HepG2 (cell line): ENCODE results near the gene HPCAL1. TPM values are rescaled to one million over a fixed set of nuclear protein-coding genes. Genes with fewer than 3 reads are reported as not detected.

ENCODE experiments used
- ATAC-seq: fragments of 200-7000 bp; cut with Tn5 transposase; 3 replicates; pipeline ENCODE4 v1.9.1; 2020; ENCODE audit warnings: mild to moderate bottlenecking, moderate library complexity
- BruUV-seq: library from RNA; stranded (reverse); fragments of 400-500 nt; replicated peaks from 2 replicates; lab custom pipeline; 2021; lab: Mats Ljungman, UMichigan
- CTCF ChIA-PET: fragments of 300-600 bp; formaldehyde crosslinking; extraction: SDS; loops from one replicate; lab custom pipeline; 2021; ENCODE audit warnings: low total read pairs, inconsistent platforms, low intra/inter-chr PET ratio; lab: Yijun Ruan, JAX
- POLR2A ChIA-PET: fragments of 350-600 bp; sonication (Branson Sonifier 250); formaldehyde crosslinking; loops from one replicate; lab custom pipeline; 2020; ENCODE audit warnings: antibody characterized with exemption, inconsistent platforms; lab: Yijun Ruan, JAX
- DNase-seq: peaks from one replicate; pipeline ENCODE4 v3.0.0-alpha.2; 2015; ENCODE audit warnings: low spot score
- FAIRE-seq: peaks from 3 replicates; lab custom pipeline; 2011; peaks lifted over from hg19 to GRCh38; lab: Jason Lieb, UNC
- H2AFZ ChIP-seq: one replicate; pipeline ENCODE4 v1.6.1; 2011; ENCODE audit warnings: low read length, inconsistent platforms
- H3K27ac ChIP-seq: fragments of 300-600 bp; 3 replicates; pipeline ENCODE4 v1.8.0; 2011; ENCODE audit warnings: mixed run types, mild to moderate bottlenecking, mixed read lengths, low read length, inconsistent platforms; ENCODE audit not compliant: insufficient read depth; ENCODE audit errors: extremely low read length
- H3K27me3 ChIP-seq, 2 experiments: fragments of 200-600 bp in 1 of 2; 2 replicates in 1 of 2; 3 replicates in 1 of 2; pipeline versions ENCODE4 v1.6.0 to v1.8.0; 2011; ENCODE audit warnings: low read length in 2 of 2, mild to moderate bottlenecking in 2 of 2, moderate library complexity in 2 of 2, inconsistent platforms in 1 of 2; ENCODE audit not compliant: insufficient read depth in 2 of 2, control insufficient read depth in 1 of 2
- H3K36me3 ChIP-seq, 2 experiments: fragments of 200-600 bp in 1 of 2; replicated peaks in 1 of 2; 2 replicates in 1 of 2; 3 replicates in 1 of 2; pipeline versions ENCODE4 v1.5.1 to v1.8.0; 2011; ENCODE audit warnings: low read length in 2 of 2, inconsistent platforms in 1 of 2; ENCODE audit not compliant: insufficient read depth in 2 of 2, control insufficient read depth in 1 of 2
- H3K4me1 ChIP-seq: 2 replicates; pipeline ENCODE4 v1.5.1; 2012; ENCODE audit warnings: low read length, inconsistent platforms; ENCODE audit not compliant: insufficient read depth
- H3K4me2 ChIP-seq: 2 replicates; pipeline ENCODE4 v1.6.0; 2011; ENCODE audit warnings: low read depth, low read length, inconsistent platforms
- H3K4me3 ChIP-seq, 3 experiments: fragments of 200-600 bp in 1 of 3; sonication (generic), shearing (Covaris generic) in 1 of 3; replicated peaks in 1 of 3; 2 replicates each; pipeline ENCODE4 v1.5.1; 2011 to 2016; ENCODE audit warnings: low read length in 3 of 3, inconsistent platforms in 2 of 3, low read depth in 2 of 3, mild to moderate bottlenecking in 2 of 3, control low read depth in 1 of 3, mixed read lengths in 1 of 3; ENCODE audit not compliant: insufficient read depth in 1 of 3
- H3K79me2 ChIP-seq: one replicate; pipeline ENCODE4 v1.6.1; 2011; ENCODE audit warnings: low read length, inconsistent platforms; ENCODE audit not compliant: insufficient read depth
- H3K9ac ChIP-seq: 2 replicates; pipeline ENCODE4 v1.6.0; 2011; ENCODE audit warnings: mild to moderate bottlenecking, low read depth, low read length, inconsistent platforms; ENCODE audit not compliant: insufficient read depth
- H3K9me3 ChIP-seq: 2 replicates; pipeline ENCODE4 v1.5.1; 2012; ENCODE audit warnings: mild to moderate bottlenecking, low read length
- H4K20me1 ChIP-seq: 2 replicates; pipeline ENCODE4 v1.6.0; 2011; ENCODE audit warnings: inconsistent platforms, mild to moderate bottlenecking, low read length, moderate library complexity; ENCODE audit not compliant: insufficient read depth
- JDP2 ChIP-seq: sonication (generic); formaldehyde crosslinking; IDR thresholded peaks from 2 replicates; pipeline ENCODE4 v1.8.1; 2022; ENCODE audit warnings: missing genetic modification reagents, borderline replicate concordance
- KMT2A ChIP-seq: sonication (generic); formaldehyde crosslinking; IDR thresholded peaks from 2 replicates; pipeline ENCODE4 v1.4.0; 2020; ENCODE audit warnings: missing genetic modification reagents
- NFKB2 ChIP-seq: sonication (generic); formaldehyde crosslinking; IDR thresholded peaks from 2 replicates; pipeline ENCODE4 v1.4.0; 2020; ENCODE audit warnings: missing genetic modification reagents, borderline replicate concordance
- NFKBIZ ChIP-seq: IDR thresholded peaks from 2 replicates; pipeline ENCODE4 v1.6.1; 2018; ENCODE audit warnings: missing genetic modification reagents, missing compliant biosample characterization
- PHF8 ChIP-seq: sonication (generic); formaldehyde crosslinking; IDR thresholded peaks from 2 replicates; pipeline ENCODE4 v1.5.0; 2020; ENCODE audit warnings: missing genetic modification reagents
- RELA ChIP-seq: sonication (generic); formaldehyde crosslinking; IDR thresholded peaks from 2 replicates; pipeline ENCODE4 v1.4.0; 2020; ENCODE audit warnings: missing genetic modification reagents
- SMARCE1 ChIP-seq: fragments of 450-650 bp; IDR thresholded peaks from 2 replicates; pipeline ENCODE4 v1.6.1; 2017; ENCODE audit warnings: borderline replicate concordance
- SYNCRIP ChIP-seq: fragments of 200-400 bp; formaldehyde crosslinking; IDR thresholded peaks from 2 replicates; pipeline ENCODE4 v1.6.1; 2018; ENCODE audit warnings: mild to moderate bottlenecking, low read depth, low read length; ENCODE audit not compliant: insufficient read depth
- ZIK1 ChIP-seq: sonication (generic); formaldehyde crosslinking; IDR thresholded peaks from 2 replicates; pipeline ENCODE4 v1.5.0; 2020; ENCODE audit warnings: mild to moderate bottlenecking, low read depth, missing genetic modification reagents, borderline replicate concordance
- ZNF333 ChIP-seq: sonication (generic); formaldehyde crosslinking; IDR thresholded peaks from 2 replicates; pipeline ENCODE4 v1.4.0; 2020; ENCODE audit warnings: mild to moderate bottlenecking, missing genetic modification reagents, borderline replicate concordance
- ZNF670 ChIP-seq: sonication (generic); formaldehyde crosslinking; IDR thresholded peaks from 2 replicates; pipeline ENCODE4 v1.8.0; 2022; ENCODE audit warnings: mild to moderate bottlenecking, missing genetic modification reagents, borderline replicate concordance
- ZNF746 ChIP-seq: sonication (generic); formaldehyde crosslinking; IDR thresholded peaks from 2 replicates; pipeline ENCODE4 v1.8.0; 2022; ENCODE audit warnings: mild to moderate bottlenecking, missing genetic modification reagents
- WGBS: methylation state at CpG from one replicate; pipeline ENCODE4 v1.1.6; 2017; ENCODE audit warnings: low lambda C conversion rate; 5-methylcytosine and 5-hydroxymethylcytosine counted together
- in situ Hi-C: cut with HindIII; loops from 2 replicates; pipeline ENCODE4 v1.10.0; 2017; ENCODE audit warnings: low pct_unique_long_range_greater_than_20kb; ENCODE audit not compliant: extremely low pct_ligation_motif_present
- intact Hi-C: fragments of 100-400 bp; cut with micrococcal nuclease; formaldehyde crosslinking; loops from one replicate; pipeline ENCODE4 v1.10.0; 2022; ENCODE audit not compliant: unreplicated experiment
- polyA plus RNA-seq, 8 experiments: library from polyadenylated mRNA; depleted of rRNA in 3 of 8; stranded (reverse) in 7 of 8; unstranded in 1 of 8; fragments of >200 nt; fragmentation: Illumina TruSeq in 4 of 8; extraction: Trizol in 4 of 8; gene quantifications; 2 replicates each; pipeline versions ENCODE4 v1.2.1 to v1.2.3, GENCODE V29; 2011 to 2016; ENCODE audit warnings: low read depth in 4 of 8, missing spikeins in 1 of 8, mixed read lengths in 1 of 8; ENCODE audit not compliant: insufficient read depth in 1 of 8
- total RNA-seq, 5 experiments: library from RNA; depleted of rRNA; stranded (reverse); fragments of >200 nt; fragmentation: Illumina TruSeq; extraction: Trizol; gene quantifications; 2 replicates each; pipeline ENCODE4 v1.2.3, GENCODE V29; 2016; ENCODE audit warnings: low read depth in 1 of 5
- TF ChIP-seq, protein P1 (sequence below): sonication (generic); formaldehyde crosslinking; conservative IDR thresholded peaks from 2 replicates; pipeline ENCODE4 v1.8.0; 2022; ENCODE audit warnings: mild to moderate bottlenecking, moderate library complexity, missing genetic modification reagents
- TF ChIP-seq, protein P2 (sequence below): sonication (generic); formaldehyde crosslinking; IDR thresholded peaks from 2 replicates; pipeline ENCODE4 v1.5.0; 2020; ENCODE audit warnings: missing genetic modification reagents
- TF ChIP-seq, protein P3 (sequence below): fragments of 450-650 bp; IDR thresholded peaks from 2 replicates; pipeline ENCODE4 v1.6.1; 2016

Gene HPCAL1
- total and polyA plus RNA-seq, 2 of the 13 experiments (the other 11 are each of a cell fraction or from before 2014, with no cell fraction given), result 29.5 to 29.9 TPM

DNA sequence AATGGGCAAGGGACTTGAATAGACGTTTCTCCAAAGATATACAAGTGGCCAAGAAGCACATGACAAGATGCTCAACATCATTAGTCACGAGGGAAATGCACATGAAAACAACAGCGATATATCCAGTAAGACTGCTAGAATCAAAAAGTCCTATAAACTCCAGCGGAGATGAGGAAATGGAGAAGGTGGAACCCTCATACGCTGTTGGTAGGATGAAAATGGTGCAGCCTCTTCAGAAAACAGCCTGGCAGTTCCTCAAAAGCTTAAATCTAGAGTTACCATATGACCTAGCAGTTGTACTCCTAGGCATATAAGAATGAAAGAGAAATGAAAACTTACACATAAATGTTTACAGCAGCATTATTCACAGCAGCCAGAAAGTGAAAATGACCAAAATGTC, 48.1 kb downstream of the HPCAL1 start:
- H3K4me1 ChIP-seq, result no peaks in the 10 kb centered on the region
- BruUV-seq, result no TSS peak
- no peak for FAIRE-seq

DNA sequence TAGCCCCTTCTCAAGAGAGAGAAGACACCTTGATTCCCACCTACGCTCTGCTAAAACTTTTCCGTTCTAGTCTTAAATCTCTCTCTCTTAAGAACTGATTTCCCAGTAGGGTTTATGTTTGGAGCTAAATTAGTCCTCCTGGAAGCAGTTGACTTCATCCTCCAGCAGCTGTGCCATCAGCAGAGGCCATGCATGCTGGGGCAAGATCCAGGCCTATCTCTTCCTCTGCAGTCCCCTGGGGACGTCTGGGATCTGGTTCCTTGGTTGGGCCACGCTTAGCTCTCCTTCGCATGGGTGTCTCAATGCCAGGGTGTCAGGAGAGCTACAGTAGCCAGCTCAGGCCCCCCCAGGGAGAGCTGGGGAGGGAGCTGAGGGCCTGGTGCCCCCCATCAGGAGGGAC, 49.7 kb downstream of the HPCAL1 start:
- H3K9me3 ChIP-seq, result no peaks in the 10 kb centered on the region
- peaks cover 7% of the 10 kb centered on the region for H3K4me1 ChIP-seq
- peaks cover 8% of the 10 kb centered on the region; the same call in 1 of the 2 replicates for H4K20me1 ChIP-seq
- no peak overlapping the region for H3K4me2 ChIP-seq
- ChIA-PET CTCF (no interaction called here), POLR2A (interaction anchor here (1.4 kb wide), 1 partner anchor 13 kb away, joined by 4 read pairs; no protein-coding TSS in a partner anchor)
- DNase-seq (no peak), ATAC-seq (no peak), FAIRE-seq (no peak)
- no TSS peak for BruUV-seq
- H3K27ac ChIP-seq, result no peak overlapping the region
- 95% methylated on average over 5 of the region's 5 CpGs for WGBS
- in situ Hi-C loops (no loop called here), intact Hi-C loops (no loop called here)
- peaks cover 0 to 4% of the 10 kb centered on the region in 2 experiments; a peak in 3 of 5 replicates for H3K36me3 ChIP-seq
- H3K4me3 ChIP-seq, result no peak overlapping the region
- no peak overlapping the region for H2AFZ ChIP-seq
- H3K79me2 ChIP-seq, result peaks cover 8% of the 10 kb centered on the region
- H3K9ac ChIP-seq, result no peak overlapping the region
- no peaks in the 10 kb centered on the region for H3K27me3 ChIP-seq
- TF ChIP-seq SYNCRIP, result no peak
- no peak for TF ChIP-seq PHF8
- no peak for TF ChIP-seq NFKB2 (CRISPR knock-in tag)
- TF ChIP-seq ZIK1, result no peak
- no peak for TF ChIP-seq KMT2A (CRISPR knock-in tag)
- TF ChIP-seq ZNF670 (CRISPR knock-in tag), result no peak
- no peak for TF ChIP-seq SMARCE1
- TF ChIP-seq JDP2, result no peak
- no peak for TF ChIP-seq NFKBIZ (CRISPR knock-in tag)
- TF ChIP-seq, protein P1, sequence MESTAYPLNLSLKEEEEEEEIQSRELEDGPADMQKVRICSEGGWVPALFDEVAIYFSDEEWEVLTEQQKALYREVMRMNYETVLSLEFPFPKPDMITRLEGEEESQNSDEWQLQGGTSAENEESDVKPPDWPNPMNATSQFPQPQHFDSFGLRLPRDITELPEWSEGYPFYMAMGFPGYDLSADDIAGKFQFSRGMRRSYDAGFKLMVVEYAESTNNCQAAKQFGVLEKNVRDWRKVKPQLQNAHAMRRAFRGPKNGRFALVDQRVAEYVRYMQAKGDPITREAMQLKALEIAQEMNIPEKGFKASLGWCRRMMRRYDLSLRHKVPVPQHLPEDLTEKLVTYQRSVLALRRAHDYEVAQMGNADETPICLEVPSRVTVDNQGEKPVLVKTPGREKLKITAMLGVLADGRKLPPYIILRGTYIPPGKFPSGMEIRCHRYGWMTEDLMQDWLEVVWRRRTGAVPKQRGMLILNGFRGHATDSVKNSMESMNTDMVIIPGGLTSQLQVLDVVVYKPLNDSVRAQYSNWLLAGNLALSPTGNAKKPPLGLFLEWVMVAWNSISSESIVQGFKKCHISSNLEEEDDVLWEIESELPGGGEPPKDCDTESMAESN (CRISPR knock-in tag), result no peak
- TF ChIP-seq, protein P2, sequence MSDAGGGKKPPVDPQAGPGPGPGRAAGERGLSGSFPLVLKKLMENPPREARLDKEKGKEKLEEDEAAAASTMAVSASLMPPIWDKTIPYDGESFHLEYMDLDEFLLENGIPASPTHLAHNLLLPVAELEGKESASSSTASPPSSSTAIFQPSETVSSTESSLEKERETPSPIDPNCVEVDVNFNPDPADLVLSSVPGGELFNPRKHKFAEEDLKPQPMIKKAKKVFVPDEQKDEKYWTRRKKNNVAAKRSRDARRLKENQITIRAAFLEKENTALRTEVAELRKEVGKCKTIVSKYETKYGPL (CRISPR knock-in tag), result no peak
- TF ChIP-seq ZNF333 (CRISPR knock-in tag), result no peak
- TF ChIP-seq RELA (CRISPR knock-in tag), result no peak

More for the DNA sequence above, 48.1 kb downstream of the HPCAL1 start:
- ChIA-PET POLR2A (no interaction called here), CTCF (interaction anchor here (0.6 kb wide), 1 partner anchor 1358 kb away, joined by 3 read pairs; no protein-coding TSS in a partner anchor)
- Histone ChIP-seq H4K20me1 (0 out of 2 replicates have a peak, but pooled peaks cover 2% of the 10 kb centered on the region), H2AFZ (no peak overlapping the region), H3K27ac (no peak overlapping the region), H3K4me3 (no peak overlapping the region), H3K79me2 (peaks cover 11% of the 10 kb centered on the region), H3K9ac (no peak overlapping the region), H3K9me3 (no peaks in the 10 kb centered on the region), H3K4me2 (no peak overlapping the region), H3K27me3 (no peaks in the 10 kb centered on the region), H3K36me3 (peaks cover 0 to 2% of the 10 kb centered on the region in 2 experiments; a peak in 3 of 5 replicates)
- TF ChIP-seq, protein P3, sequence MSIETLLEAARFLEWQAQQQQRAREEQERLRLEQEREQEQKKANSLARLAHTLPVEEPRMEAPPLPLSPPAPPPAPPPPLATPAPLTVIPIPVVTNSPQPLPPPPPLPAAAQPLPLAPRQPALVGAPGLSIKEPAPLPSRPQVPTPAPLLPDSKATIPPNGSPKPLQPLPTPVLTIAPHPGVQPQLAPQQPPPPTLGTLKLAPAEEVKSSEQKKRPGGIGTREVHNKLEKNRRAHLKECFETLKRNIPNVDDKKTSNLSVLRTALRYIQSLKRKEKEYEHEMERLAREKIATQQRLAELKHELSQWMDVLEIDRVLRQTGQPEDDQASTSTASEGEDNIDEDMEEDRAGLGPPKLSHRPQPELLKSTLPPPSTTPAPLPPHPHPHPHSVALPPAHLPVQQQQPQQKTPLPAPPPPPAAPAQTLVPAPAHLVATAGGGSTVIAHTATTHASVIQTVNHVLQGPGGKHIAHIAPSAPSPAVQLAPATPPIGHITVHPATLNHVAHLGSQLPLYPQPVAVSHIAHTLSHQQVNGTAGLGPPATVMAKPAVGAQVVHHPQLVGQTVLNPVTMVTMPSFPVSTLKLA, result peak; percentile 39; the same call in 1 of the 2 replicates
- TF ChIP-seq ZNF746 (CRISPR knock-in tag), result no peak
- in situ Hi-C loops (no loop called here), intact Hi-C loops (no loop called here)
- 88% methylated on average over 5 of the region's 5 CpGs for WGBS
- no peak for ATAC-seq
- DNase-seq, result no peak
